WTC11 (cell line): ENCODE results near the gene CRACDL. TPM values are rescaled to one million over a fixed set of nuclear protein-coding genes. Genes with fewer than 3 reads are reported as not detected.

Source experiments
- ATAC-seq: fragments of 200-7000 bp; cut with Tn5 transposase; 2 replicates; pipeline ENCODE4 v1.10.0; 2021; ENCODE audit warnings: mild to moderate bottlenecking, moderate library complexity
- CTCF ChIA-PET: fragments of 300-600 bp; sonication (Branson Sonifier 250); formaldehyde crosslinking; loops from one replicate; lab custom pipeline; 2021; ENCODE audit warnings: antibody characterized with exemption; lab: Charles Lee
- POLR2A ChIA-PET: fragments of 350-600 bp; sonication (Branson Sonifier 250); formaldehyde crosslinking; loops from one replicate; lab custom pipeline; 2021; ENCODE audit warnings: antibody characterized with exemption; lab: Charles Lee
- DNase-seq: peaks from one replicate; pipeline ENCODE4 v3.0.0; 2021; ENCODE audit warnings: low spot score
- H3K27ac Mint-ChIP-seq: 2 replicates; pipeline ENCODE4 v1.8.0; 2021; ENCODE audit warnings: mixed read lengths
- H3K27me3 Mint-ChIP-seq: 2 replicates; pipeline ENCODE4 v1.8.0; 2021; ENCODE audit warnings: low read depth, mild to moderate bottlenecking, moderate library complexity, mixed read lengths
- H3K36me3 Mint-ChIP-seq: 2 replicates; pipeline ENCODE4 v1.8.0; 2021; ENCODE audit warnings: mixed read lengths
- H3K4me1 Mint-ChIP-seq: 2 replicates; pipeline ENCODE4 v1.8.0; 2022; ENCODE audit warnings: mixed read lengths
- H3K4me3 Mint-ChIP-seq: 2 replicates; pipeline ENCODE4 v1.8.0; 2021; ENCODE audit warnings: mild to moderate bottlenecking, moderate library complexity, mixed read lengths
- H3K9me3 Mint-ChIP-seq: 2 replicates; pipeline ENCODE4 v1.8.0; 2021; ENCODE audit warnings: mixed read lengths
- ARID4B ChIP-seq: sonication (generic); formaldehyde crosslinking; IDR thresholded peaks from 2 replicates; pipeline ENCODE4 v1.8.0; 2023; ENCODE audit warnings: missing genetic modification reagents, mild to moderate bottlenecking, borderline replicate concordance
- ATF3 ChIP-seq: sonication (generic); formaldehyde crosslinking; conservative IDR thresholded peaks from 2 replicates; pipeline ENCODE4 v1.8.1; 2022; ENCODE audit warnings: mild to moderate bottlenecking, missing genetic modification reagents
- ATF6 ChIP-seq: sonication (generic); formaldehyde crosslinking; IDR thresholded peaks from 2 replicates; pipeline ENCODE4 v1.8.1; 2023; ENCODE audit warnings: mild to moderate bottlenecking, missing genetic modification reagents
- CREM ChIP-seq: sonication (generic); formaldehyde crosslinking; IDR thresholded peaks from 2 replicates; pipeline ENCODE4 v1.8.1; 2022; ENCODE audit warnings: mild to moderate bottlenecking, missing genetic modification reagents, moderate library complexity
- CTCF ChIP-seq: fragments of 200-600 bp; IDR thresholded peaks from 2 replicates; pipeline ENCODE4 v1.8.0; 2022; ENCODE audit warnings: antibody characterized with exemption
- EMX1 ChIP-seq: fragments of 250-450 bp; sonication (Bioruptor Pico); IDR thresholded peaks from 2 replicates; pipeline ENCODE4 v1.8.0; 2021; ENCODE audit warnings: mild to moderate bottlenecking
- ERG ChIP-seq: fragments of 250-450 bp; sonication (Bioruptor Pico); IDR thresholded peaks from 2 replicates; pipeline ENCODE4 v1.8.0; 2021; ENCODE audit warnings: mild to moderate bottlenecking
- ETV6 ChIP-seq: sonication (generic); formaldehyde crosslinking; IDR thresholded peaks from 2 replicates; pipeline ENCODE4 v1.8.1; 2022; ENCODE audit warnings: mild to moderate bottlenecking, missing genetic modification reagents
- FOXP1 ChIP-seq: sonication (generic); formaldehyde crosslinking; IDR thresholded peaks from 2 replicates; pipeline ENCODE4 v1.8.0; 2022; ENCODE audit warnings: missing genetic modification reagents, mild to moderate bottlenecking, moderate library complexity, borderline replicate concordance
- HMGXB4 ChIP-seq: sonication (generic); formaldehyde crosslinking; IDR thresholded peaks from 2 replicates; pipeline ENCODE4 v1.8.1; 2023; ENCODE audit warnings: mild to moderate bottlenecking, moderate library complexity, missing genetic modification reagents
- JUN ChIP-seq: sonication (generic); formaldehyde crosslinking; IDR thresholded peaks from 2 replicates; pipeline ENCODE4 v1.8.0; 2023; ENCODE audit warnings: mild to moderate bottlenecking, missing genetic modification reagents
- MAX ChIP-seq: sonication (generic); formaldehyde crosslinking; IDR thresholded peaks from 2 replicates; pipeline ENCODE4 v1.8.0; 2022; ENCODE audit warnings: mild to moderate bottlenecking, missing genetic modification reagents
- MLX ChIP-seq: sonication (generic); formaldehyde crosslinking; IDR thresholded peaks from 2 replicates; pipeline ENCODE4 v1.8.1; 2023; ENCODE audit warnings: mild to moderate bottlenecking, missing genetic modification reagents, moderate library complexity
- MYBL2 ChIP-seq: sonication (generic); formaldehyde crosslinking; IDR thresholded peaks from 2 replicates; pipeline ENCODE4 v1.8.1; 2023; ENCODE audit warnings: mild to moderate bottlenecking, moderate library complexity, missing genetic modification reagents
- OVOL2 ChIP-seq: fragments of 250-450 bp; sonication (Bioruptor Pico); IDR thresholded peaks from 2 replicates; pipeline ENCODE4 v1.9.0; 2021; ENCODE audit warnings: mild to moderate bottlenecking, borderline replicate concordance
- RELA ChIP-seq: sonication (generic); formaldehyde crosslinking; IDR thresholded peaks from 2 replicates; pipeline ENCODE4 v1.8.1; 2022; ENCODE audit warnings: missing genetic modification reagents, mild to moderate bottlenecking, borderline replicate concordance
- SP1 ChIP-seq: sonication (generic); formaldehyde crosslinking; conservative IDR thresholded peaks from 2 replicates; pipeline ENCODE4 v1.8.1; 2022; ENCODE audit warnings: missing genetic modification reagents
- ZNF263 ChIP-seq: sonication (generic); formaldehyde crosslinking; IDR thresholded peaks from 2 replicates; pipeline ENCODE4 v1.8.1; 2022; ENCODE audit warnings: low read depth, mild to moderate bottlenecking, moderate library complexity, missing genetic modification reagents
- ZNF512 ChIP-seq: sonication (generic); formaldehyde crosslinking; IDR thresholded peaks from 2 replicates; pipeline ENCODE4 v1.8.1; 2022; ENCODE audit warnings: missing genetic modification reagents, borderline replicate concordance
- total RNA-seq: library from RNA; stranded (reverse); gene quantifications from 3 replicates; pipeline ENCODE4 v1.2.3, GENCODE V29; 2021

Gene CRACDL
- total RNA-seq, 1 experiment from 2014 or later: 0.72 TPM

GRCh38 chr2:98912221-98912851 lies 23.7 kb downstream of the CRACDL start:
- DNase-seq: no peak
- Mint-ChIP-seq H3K36me3 (no peaks in the 10 kb centered on the region), H3K4me3 (no peak overlapping the region), H3K27ac (no peak overlapping the region), H3K27me3 (no peaks in the 10 kb centered on the region), H3K4me1 (peaks cover 31% of the 10 kb centered on the region), H3K9me3 (no peaks in the 10 kb centered on the region)
- POLR2A ChIA-PET: no interaction called here
- CTCF ChIA-PET: interaction anchor here (0.6 to 0.9 kb wide), 3 partner anchors 9 to 237 kb away, joined by 3 read pairs; no protein-coding TSS in a partner anchor
- no peak for ATAC-seq
- TF ChIP-seq OVOL2 (CRISPR knock-in tag) (no peak), CREM (CRISPR knock-in tag) (no peak), FOXP1 (CRISPR knock-in tag) (no peak), ATF6 (CRISPR knock-in tag) (no peak), HMGXB4 (CRISPR knock-in tag) (no peak), ETV6 (CRISPR knock-in tag) (no peak), RELA (CRISPR knock-in tag) (no peak), JUN (CRISPR knock-in tag) (no peak), SP1 (no peak), MAX (no peak), EMX1 (no peak), CTCF (no peak), ZNF512 (CRISPR knock-in tag) (no peak), ARID4B (CRISPR knock-in tag) (no peak), ZNF263 (CRISPR knock-in tag) (no peak), MYBL2 (CRISPR knock-in tag) (no peak), ATF3 (no peak), ERG (CRISPR knock-in tag) (no peak), MLX (CRISPR knock-in tag) (no peak)
- TF ChIP-seq, all 79 proteins: peak for 0
